ENCODE results near the gene SLC1A7.

SLC1A7 gene

GRCh38 chr1:53044926-53045325, 97.5 kb downstream of the SLC1A7 start:
- no peaks in the 10 kb centered on the region for H4K20me1 ChIP-seq (ENCODE audit: insufficient read depth, low read length)
- TF ChIP-seq EZH2 (IDR thresholded peaks at IDR 0.05; ENCODE audit: borderline replicate concordance, low read length) (no peak), CTCF (IDR thresholded peaks at IDR 0.05; ENCODE audit: low read length) (no peak)
- H3K27me3 ChIP-seq (ENCODE audit: insufficient read depth, low read length), result no peaks in the 10 kb centered on the region
- H3F3A ChIP-seq (ENCODE audit: insufficient read depth, low read length), result no peaks in the 10 kb centered on the region
- no peak overlapping the region for H2AFZ ChIP-seq (ENCODE audit: low read length)
- H3K36me3 ChIP-seq (ENCODE audit: insufficient read depth, low read length), result peaks cover 16% of the 10 kb centered on the region; the same call in 1 of the 2 replicates
- H3K9me2 ChIP-seq (ENCODE audit: low read depth, low read length), result no peaks in the 10 kb centered on the region
- no peak overlapping the region for H3K9ac ChIP-seq (ENCODE audit: low read length)
- H3K79me2 ChIP-seq (ENCODE audit: insufficient read depth, low read length), result no peaks in the 10 kb centered on the region
- no peak overlapping the region for H3K27ac ChIP-seq (ENCODE audit: low read depth, low read length, poor library complexity, severe bottlenecking)
- H3K9me3 ChIP-seq (ENCODE audit: low read length), result no peaks in the 10 kb centered on the region
- no peak overlapping the region for H3K4me2 ChIP-seq (ENCODE audit: low read length)
- no peak overlapping the region for H3K4me3 ChIP-seq (ENCODE audit: low read depth, low read length, poor library complexity, severe bottlenecking)
- H3K4me1 ChIP-seq (ENCODE audit: insufficient read depth, low read length, severe bottlenecking), result no peaks in the 10 kb centered on the region

- Histone ChIP-seq H3K79me2 (ENCODE audit: insufficient read depth, low read length) (no peaks in the 10 kb centered on the region), H3K4me3 (ENCODE audit: low read depth, low read length, poor library complexity, severe bottlenecking) (no peak overlapping the region), H3K9me2 (ENCODE audit: low read depth, low read length) (no peaks in the 10 kb centered on the region), H3K9me3 (ENCODE audit: low read length) (no peaks in the 10 kb centered on the region), H3K27ac (ENCODE audit: low read depth, low read length, poor library complexity, severe bottlenecking) (no peak overlapping the region), H3K27me3 (ENCODE audit: insufficient read depth, low read length) (no peaks in the 10 kb centered on the region), H3F3A (ENCODE audit: insufficient read depth, low read length) (no peaks in the 10 kb centered on the region), H2AFZ (ENCODE audit: low read length) (no peak overlapping the region), H4K20me1 (ENCODE audit: insufficient read depth, low read length) (no peaks in the 10 kb centered on the region), H3K4me2 (ENCODE audit: low read length) (no peak overlapping the region), H3K4me1 (ENCODE audit: insufficient read depth, low read length, severe bottlenecking) (no peaks in the 10 kb centered on the region), H3K9ac (ENCODE audit: low read length) (no peak overlapping the region), H3K36me3 (ENCODE audit: insufficient read depth, low read length) (peaks cover 20% of the 10 kb centered on the region; the same call in 1 of the 2 replicates)
- no peak for TF ChIP-seq CTCF (IDR thresholded peaks at IDR 0.05; ENCODE audit: low read length)
- TF ChIP-seq EZH2 (IDR thresholded peaks at IDR 0.05; ENCODE audit: borderline replicate concordance, low read length), result no peak
Measured at GRCh38 chr1:53043271-53043670, 99.2 kb downstream of the SLC1A7 start.

GRCh38 chr1:53038566-53038965, 103.9 kb downstream of the SLC1A7 start:
- Histone ChIP-seq H3K79me2 (ENCODE audit: insufficient read depth, low read length) (no peaks in the 10 kb centered on the region), H4K20me1 (ENCODE audit: insufficient read depth, low read length) (no peaks in the 10 kb centered on the region), H3K4me1 (ENCODE audit: insufficient read depth, low read length, severe bottlenecking) (no peaks in the 10 kb centered on the region), H3K27ac (ENCODE audit: low read depth, low read length, poor library complexity, severe bottlenecking) (no peak overlapping the region), H3K36me3 (ENCODE audit: insufficient read depth, low read length) (peaks cover 17% of the 10 kb centered on the region; the same call in 1 of the 2 replicates), H3F3A (ENCODE audit: insufficient read depth, low read length) (no peaks in the 10 kb centered on the region), H3K4me2 (ENCODE audit: low read length) (no peak overlapping the region), H3K4me3 (ENCODE audit: low read depth, low read length, poor library complexity, severe bottlenecking) (no peak overlapping the region), H3K9me3 (ENCODE audit: low read length) (no peaks in the 10 kb centered on the region), H3K9me2 (ENCODE audit: low read depth, low read length) (no peaks in the 10 kb centered on the region), H3K27me3 (ENCODE audit: insufficient read depth, low read length) (no peaks in the 10 kb centered on the region), H2AFZ (ENCODE audit: low read length) (no peak overlapping the region), H3K9ac (ENCODE audit: low read length) (no peak overlapping the region)
- TF ChIP-seq EZH2 (IDR thresholded peaks at IDR 0.05; ENCODE audit: borderline replicate concordance, low read length) (no peak), CTCF (IDR thresholded peaks at IDR 0.05; ENCODE audit: low read length) (no peak)

All from OCI-LY1 (cell line).